Activated CD8-positive, alpha-beta memory T cell treated with anti-CD3 and anti-CD28 coated beads for 48 hours (primary cell): ENCODE results near the gene ARHGAP29.

ENCODE experiments used
- DNase-seq, 3 experiments: peaks; one replicate each; pipeline ENCODE4 v3.0.0-alpha.2; 2020; ENCODE audit warnings: low read depth in 2 of 3, low spot score in 2 of 3

The ARHGAP29 gene

DNA sequence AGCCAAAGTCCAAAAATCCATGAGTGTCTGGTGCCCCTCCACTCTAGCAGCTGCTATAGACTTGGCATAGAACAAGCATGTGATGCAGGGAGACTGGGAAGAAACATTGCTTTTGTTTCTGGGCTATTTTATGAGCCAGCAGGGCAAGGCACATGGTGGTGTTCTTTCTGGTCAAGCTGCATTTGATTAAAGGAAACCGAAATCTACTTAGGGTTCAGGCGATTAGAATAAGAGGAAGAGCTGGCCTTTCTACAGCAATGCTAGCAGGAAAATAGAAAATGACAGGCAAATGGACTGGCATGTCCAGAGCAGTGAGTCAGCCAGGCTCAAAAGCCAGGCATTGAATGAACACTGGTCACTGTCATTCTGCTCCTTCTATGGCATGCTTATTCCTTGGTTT lies 28.5 kb upstream of the ARHGAP29 start:
- no peak for DNase-seq

DNA sequence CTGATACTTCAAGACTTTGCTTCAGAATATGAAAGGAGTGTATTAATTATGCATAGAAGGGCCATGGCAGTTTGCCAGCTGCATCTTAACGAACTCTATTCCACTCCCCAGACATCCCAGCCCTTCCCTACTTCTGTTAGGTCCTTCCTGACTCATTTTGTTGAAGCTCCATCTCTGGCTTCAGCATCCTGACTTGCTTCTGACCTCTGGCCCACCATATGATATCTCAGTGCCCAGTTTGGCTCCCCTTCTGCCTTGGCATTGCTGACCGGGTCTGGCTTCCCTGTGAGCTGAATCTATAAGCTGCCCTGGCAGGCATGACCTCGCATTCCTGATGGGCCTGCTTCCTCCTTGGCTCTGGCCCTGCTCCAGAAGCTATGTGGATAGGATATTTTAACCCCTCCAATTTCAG lies 27.6 kb upstream of the ARHGAP29 start:
- DNase-seq = no peak

DNA sequence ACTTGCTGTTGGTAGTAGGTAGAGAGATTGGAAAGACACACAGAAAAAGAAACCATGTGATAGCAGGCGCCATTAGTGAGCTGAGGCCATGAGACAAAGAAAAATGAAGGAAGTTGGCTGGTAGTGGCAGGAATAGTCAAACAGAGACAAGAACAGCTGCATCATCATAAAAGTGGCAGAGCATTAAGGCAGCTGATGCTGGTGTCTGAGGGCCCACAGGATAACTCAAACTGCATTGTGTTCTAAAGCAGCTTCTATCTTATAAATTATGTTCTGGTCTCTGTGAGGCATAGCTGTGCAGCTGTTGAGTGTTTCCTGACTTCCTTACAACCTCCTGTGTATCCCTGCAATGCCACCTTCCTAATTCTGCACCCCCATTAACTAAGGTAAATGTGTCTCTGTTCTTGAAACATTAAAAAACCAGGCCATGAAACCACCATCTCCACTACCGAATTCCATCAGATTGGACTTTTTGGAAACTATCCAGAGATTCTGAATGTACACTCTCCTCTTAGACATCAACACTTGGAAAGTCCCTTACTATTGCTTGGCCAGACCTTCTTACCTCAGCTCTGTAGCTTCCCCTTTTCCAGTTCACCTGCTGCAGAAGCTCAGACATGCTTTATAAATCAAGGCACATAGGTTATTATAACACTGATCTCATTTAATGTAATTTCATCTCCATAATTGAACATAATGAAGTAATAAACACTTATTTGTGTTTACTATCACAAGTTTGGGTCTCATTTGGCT lies 23.4 kb upstream of the ARHGAP29 start:
- no peak for DNase-seq

DNA sequence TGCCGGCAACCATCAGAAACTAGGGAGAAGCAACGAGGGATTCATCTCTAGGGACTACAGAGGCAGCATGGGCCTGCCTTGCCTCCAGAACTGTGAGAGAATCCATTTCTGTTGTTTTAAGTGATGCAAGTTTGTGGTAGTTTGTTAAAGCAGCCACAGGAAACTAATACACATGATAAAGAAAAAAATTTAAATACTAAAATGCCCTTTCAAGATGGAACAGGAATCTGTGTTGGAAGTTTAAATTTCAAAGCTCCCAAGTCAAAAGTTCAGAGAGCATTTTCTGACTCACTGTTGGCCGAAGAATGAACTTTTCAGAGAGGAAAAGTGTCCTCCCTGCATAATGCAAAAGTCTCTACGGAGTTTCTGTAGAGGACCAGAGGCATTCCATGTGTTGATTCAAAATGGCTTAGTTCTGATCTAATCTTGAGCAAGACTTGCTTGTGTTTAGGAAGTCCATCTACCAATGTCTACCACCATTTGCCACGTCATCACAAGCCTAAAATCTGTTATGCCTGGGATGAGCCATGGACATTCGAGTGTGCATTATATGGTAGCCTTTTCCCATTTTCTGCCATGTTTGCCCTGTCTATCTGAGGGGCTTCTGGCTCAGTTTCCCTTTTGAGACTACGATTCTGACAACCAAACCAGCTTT lies 22.4 kb upstream of the ARHGAP29 start:
- no peak for DNase-seq

DNA sequence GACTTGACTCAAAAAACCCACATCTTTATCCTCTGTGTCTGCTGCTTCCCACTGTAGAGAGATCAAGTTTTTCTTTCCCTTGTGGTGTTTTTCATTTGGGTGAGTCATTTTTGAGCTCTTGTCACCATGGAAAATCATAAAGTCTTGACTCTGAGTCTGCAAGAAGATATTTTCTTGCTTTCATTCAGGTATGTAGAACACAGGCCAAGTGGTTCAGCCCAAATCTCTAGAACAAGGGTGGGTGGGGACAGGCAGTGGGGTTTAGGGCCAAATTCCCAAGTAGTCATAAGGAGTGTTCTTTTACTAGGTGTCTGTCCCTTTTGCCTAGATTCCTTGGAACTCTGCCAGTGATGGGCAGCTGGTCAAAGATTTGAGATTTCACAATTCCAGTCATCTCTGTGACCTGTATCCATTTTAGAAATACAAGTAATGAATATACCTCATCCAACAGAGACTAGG lies 21.5 kb upstream of the ARHGAP29 start:
- DNase-seq = no peak

DNA sequence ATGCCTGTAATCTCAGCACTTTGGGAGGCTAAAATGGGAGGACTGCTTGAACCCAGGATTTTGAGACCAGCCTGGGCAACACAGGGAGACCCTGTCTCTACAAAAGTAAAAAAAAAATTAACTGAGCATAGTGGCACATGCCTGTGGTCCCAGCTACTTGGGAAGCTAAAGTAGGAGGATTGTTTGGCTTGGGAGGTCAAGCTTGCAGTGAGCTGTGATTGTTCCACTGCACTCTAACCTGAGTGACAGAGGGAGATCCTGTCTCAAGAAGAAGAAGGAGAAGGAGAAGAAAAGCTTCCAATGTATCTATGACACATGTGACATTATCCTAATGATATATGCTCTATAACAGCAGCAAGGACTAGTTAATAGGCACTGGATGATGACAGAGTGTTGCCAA lies 20.1 kb upstream of the ARHGAP29 start:
- no peak for DNase-seq

DNA sequence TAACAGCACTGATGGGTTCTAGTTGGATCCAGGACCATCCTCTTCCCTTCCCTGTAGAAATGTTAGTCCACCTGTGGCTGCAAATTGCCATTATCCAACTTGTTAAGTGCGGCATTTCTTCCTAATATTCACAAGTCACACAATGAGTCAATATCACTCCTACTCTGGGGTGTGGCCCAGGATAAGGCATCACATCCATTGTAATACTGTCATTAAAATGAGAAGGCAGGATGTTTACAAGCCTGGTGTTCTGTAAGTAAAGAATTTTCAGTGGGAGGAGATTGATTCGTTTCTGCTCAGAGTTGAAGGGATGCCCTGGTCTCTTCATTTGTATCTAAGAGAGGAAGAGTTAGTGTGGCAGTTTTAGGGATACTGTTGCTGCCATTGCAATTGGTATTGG lies 18.1 kb upstream of the ARHGAP29 start:
- DNase-seq = no peak

DNA sequence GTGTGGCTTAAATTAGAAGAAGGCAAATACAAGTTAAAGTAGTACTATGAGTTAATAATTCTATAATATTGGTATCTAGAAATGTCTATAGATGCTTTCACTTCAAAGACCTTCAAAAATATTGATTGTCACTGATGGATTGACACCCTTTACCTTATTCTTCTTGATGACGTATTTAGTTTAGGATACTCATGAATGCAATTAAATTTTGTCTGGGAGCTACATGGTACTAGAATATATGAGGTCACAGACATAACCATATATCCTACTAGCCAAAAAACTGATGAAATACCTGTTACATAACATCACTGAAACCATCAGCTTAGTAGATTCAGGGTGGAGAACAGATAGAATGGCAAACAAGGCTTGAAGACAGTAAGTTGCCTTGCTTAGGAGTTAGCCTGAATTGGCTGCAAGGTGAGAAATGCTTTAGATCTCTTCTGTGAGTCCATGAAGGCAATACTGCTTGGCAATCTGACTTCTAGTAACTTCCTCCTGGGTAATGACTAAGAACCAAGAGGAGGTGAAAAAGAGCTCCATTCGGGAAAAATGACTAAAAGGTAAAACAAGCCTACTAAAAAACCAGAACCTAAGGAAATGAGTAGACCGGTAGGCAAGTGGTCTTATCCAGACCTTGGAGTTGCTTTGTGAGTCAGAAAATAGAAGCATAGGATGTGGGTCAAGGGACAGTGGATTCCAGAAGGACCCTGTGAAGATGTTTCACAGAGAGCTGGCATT lies 16.9 kb upstream of the ARHGAP29 start:
- DNase-seq = no peak

DNA sequence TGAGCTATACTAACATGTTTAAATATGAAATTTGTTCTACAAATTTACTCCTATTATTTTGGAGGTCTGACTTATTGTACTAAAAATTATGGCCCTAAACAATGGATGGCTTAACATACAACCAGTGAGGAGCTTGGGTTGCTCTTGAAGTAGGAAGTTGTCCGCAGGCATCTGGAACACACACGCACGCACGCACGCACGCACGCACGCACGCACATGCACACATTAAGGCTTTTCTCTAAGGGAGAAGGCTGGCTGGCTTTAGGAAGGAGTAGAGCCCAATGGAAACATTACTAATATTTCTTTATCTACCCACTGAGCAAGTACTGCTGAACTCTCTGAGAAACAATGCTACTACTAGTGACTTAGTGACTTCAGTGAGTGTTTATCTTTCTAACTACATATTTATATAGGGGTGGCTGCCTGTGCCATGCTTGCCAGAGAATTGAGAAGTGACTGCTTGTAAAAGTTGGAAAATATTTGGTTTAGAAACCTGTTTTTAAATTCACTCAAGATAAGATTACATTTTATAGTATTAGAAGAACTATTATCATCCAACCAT lies 16.2 kb upstream of the ARHGAP29 start:
- DNase-seq = no peak

DNA sequence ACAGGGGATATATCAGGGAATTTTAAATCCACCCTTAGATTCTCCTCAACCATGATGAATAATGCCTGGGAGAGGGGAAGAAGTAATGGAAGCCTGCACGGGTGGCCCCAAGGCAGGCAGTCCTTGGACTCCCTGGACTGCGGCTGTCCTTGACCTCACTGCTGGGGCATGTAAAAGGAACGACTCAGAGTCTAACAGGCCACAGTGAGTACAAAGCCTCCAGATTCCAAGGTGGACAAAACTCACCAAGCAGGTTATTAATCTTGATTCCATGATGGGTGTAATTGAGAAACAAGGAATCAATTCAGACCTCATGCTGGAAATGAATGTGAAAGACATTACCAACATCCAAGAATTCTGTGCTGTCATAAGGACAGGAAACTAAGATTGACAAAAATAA lies 13.0 kb upstream of the ARHGAP29 start:
- no peak for DNase-seq

DNA sequence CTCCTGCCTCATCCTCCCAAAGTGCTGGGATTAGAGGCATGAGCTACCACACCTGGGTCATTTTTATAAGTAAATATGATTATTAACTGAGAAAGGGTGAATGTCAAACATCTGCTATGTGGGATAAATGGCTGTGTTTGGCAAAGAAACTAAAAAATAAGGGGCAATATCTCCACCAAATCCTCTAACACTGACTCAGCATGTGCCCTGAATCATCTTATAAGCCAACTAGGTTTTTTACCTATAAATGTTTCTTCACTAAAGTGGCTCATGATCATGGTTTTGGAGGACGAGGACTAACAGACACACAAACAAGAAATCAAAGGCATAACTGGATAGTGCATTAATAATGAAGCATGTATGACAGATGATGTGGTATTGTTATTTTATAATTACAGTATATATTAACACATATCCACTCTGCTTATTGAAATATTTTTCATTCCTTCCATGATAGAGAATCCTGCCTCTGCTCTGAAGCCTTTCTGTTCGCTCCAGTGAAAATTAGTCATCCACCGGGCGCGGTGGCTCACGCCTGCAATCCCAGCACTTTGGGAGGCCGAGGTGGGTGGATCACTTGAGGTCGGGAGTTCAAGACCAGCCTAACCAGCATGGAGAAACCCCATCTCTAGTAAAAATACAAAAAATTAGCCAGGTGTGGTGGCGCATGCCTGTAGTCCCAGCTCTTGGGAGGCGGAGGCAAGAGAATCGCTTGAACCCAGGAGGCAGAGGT lies 11.7 kb upstream of the ARHGAP29 start:
- DNase-seq = no peak

DNA sequence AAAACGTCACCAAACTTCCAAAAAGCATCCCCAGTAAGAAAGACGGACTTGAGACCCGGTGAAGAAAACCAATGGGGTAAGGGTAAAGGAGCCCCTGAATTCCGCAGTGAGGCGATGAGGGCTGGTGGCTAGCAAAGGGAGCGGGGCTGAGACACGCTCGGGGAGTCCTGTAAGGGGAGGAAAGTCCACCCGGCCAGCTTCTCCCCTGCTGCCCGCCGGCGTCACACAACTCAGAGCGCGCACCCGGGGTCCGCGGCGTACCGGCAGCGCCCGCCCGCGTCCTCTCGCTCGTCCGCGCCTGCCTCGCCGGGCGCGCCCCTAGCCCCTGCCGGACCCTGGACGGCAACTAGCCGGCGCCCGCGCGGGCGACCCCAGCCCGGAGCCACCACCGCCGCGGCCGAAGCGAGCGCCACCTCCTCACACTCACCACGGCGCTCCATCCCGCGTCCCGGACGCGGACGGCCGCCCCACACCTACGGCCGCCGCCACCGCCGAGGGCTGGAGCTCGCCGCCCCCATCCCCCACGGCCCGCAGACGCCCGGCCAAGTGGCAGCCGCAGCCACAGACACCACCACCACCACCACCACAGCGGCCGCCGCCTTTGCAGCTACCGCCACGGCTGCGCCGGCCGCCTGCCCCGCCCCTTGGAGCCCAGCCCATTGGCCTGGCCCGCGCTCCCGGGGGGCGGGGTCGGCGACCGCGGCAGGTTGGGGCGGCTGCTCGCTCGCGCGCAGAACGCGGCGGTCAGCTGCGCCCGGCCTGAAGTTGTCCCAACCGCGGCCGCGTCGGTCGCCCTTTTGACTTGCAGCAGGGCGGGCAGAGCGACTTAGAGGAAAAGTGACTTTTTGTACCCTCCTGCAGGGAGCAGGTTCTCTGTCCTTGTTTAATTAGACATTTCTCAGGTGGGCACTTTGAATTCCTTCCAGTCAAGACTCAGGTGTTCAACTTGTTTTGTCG lies 10.0 kb upstream of the ARHGAP29 start:
- no peak for DNase-seq

DNA sequence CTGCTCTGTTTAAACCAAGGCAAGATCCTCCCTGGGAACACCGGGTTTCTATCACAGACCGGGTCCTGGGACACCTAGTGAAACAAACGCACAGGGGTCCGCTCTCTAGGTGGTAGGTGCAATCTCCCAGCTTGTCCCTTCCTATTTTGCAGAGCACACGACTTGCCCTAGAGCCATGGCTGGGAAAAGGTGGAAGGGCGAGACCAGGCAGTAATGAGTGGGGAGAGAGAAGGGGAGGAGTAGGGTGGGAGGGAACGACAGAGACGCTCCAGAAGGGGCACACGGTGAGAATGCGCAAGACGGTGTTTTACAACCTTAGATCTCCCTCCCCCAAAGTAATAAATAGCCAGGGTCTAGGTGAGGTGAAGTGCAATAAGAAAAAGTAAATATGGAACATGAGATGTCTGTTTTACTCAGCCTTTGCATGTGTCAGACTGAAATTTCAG lies 9.3 kb upstream of the ARHGAP29 start:
- no peak for DNase-seq

DNA sequence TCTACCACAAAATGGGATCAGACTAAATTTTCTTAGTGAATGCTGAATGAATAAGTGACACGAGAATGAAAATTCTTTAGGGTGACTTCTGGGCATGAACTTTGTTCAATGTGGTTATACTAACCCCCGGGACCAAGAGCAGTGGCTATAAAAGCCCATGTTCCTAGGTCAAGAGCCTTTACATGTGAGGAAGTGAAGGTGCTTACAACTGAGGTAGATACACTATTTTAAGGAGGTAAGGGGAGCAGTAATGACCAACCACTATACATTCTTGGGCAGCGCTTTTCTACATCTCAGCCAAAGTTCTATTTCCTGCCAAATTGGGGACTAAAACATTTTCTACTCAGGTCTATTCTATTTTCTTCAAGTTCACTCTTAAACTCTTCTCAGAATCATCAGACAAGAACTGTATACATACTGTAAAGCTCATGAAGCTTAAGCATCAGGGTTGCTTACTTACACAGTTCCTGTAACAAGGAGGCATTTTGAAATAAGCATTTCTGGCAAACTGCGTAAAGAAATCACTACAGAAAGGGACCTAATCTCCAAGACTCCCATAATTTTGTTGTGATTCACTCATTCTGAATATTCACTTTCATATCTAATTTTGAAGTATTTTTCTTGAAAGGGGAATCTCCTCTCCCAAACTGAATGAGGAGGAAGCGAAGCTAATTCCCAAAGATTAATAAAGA lies 8.5 kb upstream of the ARHGAP29 start:
- no peak for DNase-seq

DNA sequence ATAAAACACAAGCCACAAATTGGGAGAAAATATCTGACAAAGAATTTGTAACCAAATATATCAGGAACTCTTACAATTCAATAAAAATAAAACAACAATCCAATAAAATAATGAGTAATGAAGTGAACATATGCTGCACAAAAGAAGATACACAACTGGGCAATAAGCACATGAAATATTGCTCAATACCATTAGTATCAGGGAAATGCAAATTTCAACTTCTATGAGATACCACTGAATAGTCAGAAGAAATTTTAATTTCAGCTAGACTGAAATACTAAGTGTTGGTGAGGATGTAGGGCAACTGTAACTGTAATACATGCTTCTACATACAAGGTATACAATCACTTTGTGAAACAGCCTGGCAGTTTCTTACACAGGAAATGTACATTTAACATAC lies 7.4 kb upstream of the ARHGAP29 start:
- DNase-seq = no peak

DNA sequence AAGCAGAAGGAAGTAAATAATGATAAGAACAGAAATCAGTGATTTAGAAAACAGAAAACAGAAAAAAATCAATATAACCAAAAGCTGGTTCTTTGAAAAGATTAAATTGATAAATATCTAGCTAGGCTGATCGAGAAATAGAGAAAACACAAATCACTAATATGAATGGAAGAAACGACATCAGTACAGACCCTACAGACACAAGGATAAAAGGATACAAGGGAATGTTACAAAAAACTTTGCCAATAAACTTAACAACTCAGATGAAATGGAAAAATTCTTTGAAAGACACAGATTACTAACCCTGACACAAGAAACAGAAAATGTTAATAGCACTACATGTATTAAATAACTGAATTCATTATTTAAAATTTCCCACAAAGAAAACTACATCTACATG lies 6.3 kb upstream of the ARHGAP29 start:
- DNase-seq = no peak

DNA sequence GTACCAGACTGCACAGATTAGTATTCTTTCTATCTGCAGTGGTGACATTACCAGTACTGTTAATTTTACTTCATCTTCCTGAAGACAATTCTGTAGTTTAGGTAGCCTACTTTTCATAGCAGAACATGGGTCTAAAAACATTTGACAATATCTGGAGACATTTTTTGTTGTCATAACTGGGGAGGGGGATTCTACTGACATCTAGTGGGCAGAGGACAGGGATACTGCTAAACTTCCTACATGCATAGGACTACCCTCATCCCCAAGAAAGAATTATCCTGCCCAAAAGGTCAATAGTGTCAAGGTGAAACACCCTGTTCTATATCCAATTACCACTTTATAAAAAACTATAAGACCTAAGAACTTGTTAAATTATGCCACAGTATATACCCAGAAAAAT lies 3.4 kb upstream of the ARHGAP29 start:
- DNase-seq = no peak

DNA sequence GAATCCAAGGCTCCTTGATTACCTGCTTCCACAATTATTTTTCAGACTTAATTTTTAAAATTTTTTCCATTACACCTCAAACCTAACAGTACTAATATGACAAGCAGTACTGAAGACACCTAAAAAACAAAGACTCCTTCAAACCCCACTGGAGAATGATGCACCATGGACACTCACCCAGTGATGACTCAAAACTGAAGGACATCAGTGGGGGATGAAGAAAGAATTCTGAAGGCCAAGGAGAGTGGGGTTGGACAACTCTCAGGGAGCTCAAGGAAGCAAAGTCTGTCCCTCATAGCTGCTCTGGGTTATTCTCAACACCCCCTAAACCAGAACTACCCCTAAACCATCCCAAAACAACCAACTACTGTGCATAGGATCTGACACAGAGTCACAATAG lies 2.4 kb upstream of the ARHGAP29 start:
- DNase-seq = no peak

DNA sequence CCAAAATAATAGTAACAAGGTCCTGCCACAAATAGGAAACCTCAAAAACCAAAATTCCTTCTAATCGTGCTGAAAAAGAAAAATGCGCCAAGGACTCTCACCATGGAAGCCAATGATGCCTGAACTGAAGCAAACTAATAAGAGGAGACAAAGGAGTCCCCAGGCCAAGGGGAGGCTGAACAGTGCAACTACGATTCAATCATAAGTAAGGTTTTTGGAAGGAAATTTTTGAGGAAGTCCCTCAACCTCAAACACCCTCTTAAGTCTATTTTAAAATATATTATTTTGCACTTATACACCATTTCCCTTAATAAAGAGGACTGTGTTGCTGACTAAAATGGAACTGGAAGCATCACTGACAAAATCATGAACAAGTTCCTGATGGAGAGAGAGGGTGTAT lies 1.7 kb upstream of the ARHGAP29 start:
- no peak for DNase-seq
